Liver (tissue), 3 donors: Measurements from ENCODE around the gene BTG4.

Experiments
- FOXA1 ChIP-seq: IDR thresholded peaks from 2 replicates; pipeline ENCODE4 v1.6.1; 2016; ENCODE audit warnings: antibody characterized with exemption
- RXRA ChIP-seq, 2 donors: IDR thresholded peaks; 2 replicates each; pipeline ENCODE4 v1.6.1; 2017 to 2018; ENCODE audit warnings: antibody characterized with exemption in 2 of 2, mild to moderate bottlenecking in 1 of 2
- TF ChIP-seq, protein P1 (sequence below): fragments of 150-350 bp; IDR thresholded peaks from 2 replicates; pipeline ENCODE4 v1.5.1; 2017; ENCODE audit warnings: improper control_type of control experiment, low read depth, low read length; ENCODE audit not compliant: missing input control
- TF ChIP-seq, protein P2 (sequence below): IDR thresholded peaks from 2 replicates; pipeline ENCODE4 v1.6.1; 2016; ENCODE audit warnings: antibody characterized with exemption
- donor health status: healthy.
- donor health status: healthy.

DNA sequence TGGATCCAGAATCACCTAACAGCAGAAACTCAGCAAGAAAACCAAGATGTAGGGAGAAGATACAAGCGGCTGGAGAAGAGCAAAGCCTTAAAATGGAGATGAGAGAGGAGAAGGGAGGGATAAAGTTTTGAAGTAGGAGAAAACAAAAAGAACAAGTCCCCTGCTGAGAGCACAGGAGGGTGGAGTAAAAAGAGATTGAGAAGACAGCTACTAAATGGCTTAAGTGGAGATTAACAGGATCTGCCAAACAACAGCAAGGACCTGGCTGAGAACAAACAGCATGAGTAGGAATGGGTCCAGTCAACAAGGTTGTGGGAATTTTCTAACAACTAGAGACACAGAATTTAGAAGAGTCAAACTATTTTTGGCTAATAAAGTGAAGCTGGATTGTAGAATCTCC is 18.1 kb downstream of the BTG4 start:
- TF ChIP-seq RXRA (IDR thresholded peaks at IDR 0.05) (no peak), FOXA1 (no peak)
- TF ChIP-seq, protein P1, sequence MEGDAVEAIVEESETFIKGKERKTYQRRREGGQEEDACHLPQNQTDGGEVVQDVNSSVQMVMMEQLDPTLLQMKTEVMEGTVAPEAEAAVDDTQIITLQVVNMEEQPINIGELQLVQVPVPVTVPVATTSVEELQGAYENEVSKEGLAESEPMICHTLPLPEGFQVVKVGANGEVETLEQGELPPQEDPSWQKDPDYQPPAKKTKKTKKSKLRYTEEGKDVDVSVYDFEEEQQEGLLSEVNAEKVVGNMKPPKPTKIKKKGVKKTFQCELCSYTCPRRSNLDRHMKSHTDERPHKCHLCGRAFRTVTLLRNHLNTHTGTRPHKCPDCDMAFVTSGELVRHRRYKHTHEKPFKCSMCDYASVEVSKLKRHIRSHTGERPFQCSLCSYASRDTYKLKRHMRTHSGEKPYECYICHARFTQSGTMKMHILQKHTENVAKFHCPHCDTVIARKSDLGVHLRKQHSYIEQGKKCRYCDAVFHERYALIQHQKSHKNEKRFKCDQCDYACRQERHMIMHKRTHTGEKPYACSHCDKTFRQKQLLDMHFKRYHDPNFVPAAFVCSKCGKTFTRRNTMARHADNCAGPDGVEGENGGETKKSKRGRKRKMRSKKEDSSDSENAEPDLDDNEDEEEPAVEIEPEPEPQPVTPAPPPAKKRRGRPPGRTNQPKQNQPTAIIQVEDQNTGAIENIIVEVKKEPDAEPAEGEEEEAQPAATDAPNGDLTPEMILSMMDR: no peak
- TF ChIP-seq, protein P2, sequence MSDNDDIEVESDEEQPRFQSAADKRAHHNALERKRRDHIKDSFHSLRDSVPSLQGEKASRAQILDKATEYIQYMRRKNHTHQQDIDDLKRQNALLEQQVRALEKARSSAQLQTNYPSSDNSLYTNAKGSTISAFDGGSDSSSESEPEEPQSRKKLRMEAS: no peak
